ENCODE measurements around the gene CLDN25. TPM values are rescaled to one million over a fixed set of nuclear protein-coding genes. Genes with fewer than 3 reads are reported as not detected.
"Not testable (repeated sequence)": the region's sequence is repeated elsewhere in the genome, so short reads cannot be mapped to it uniquely, and the experiment has no call there.

Gene CLDN25
- total RNA-seq, 4 donors from 2014 or later = not detected

- TF ChIP-seq POLR2A (IDR thresholded peaks at IDR 0.05) (no peak), CTCF (IDR thresholded peaks at IDR 0.05) (no peak)
- intact Hi-C loops (cut with DNase I; ENCODE audit: low total_unique reads) = no loop called here
- WGBS, 2 donors = 92 to 94% methylated on average over 3 of the region's 3 CpGs
- DNase-seq (ENCODE audit: low spot score in 2 of 2) = no peak
- H3K4me3 ChIP-seq (ENCODE audit: low read depth, poor library complexity, severe bottlenecking) = no peak overlapping the region
Measured at GRCh38 chr11:113760241-113760640, 19.4 kb upstream of the CLDN25 start.

GRCh38 chr11:113763040-113763439, 16.6 kb upstream of the CLDN25 start:
- DNase-seq (ENCODE audit: low spot score in 2 of 2); H3K4me3 ChIP-seq (ENCODE audit: low read depth, poor library complexity, severe bottlenecking); intact Hi-C loops (cut with DNase I; ENCODE audit: low total_unique reads): not testable (repeated sequence)
- WGBS, 2 donors = 93 to 99% methylated on average over 2 of the region's 2 CpGs

- DNase-seq (ENCODE audit: low spot score in 2 of 2) = no peak
- no peak for TF ChIP-seq POLR2A (IDR thresholded peaks at IDR 0.05)
- no peak for TF ChIP-seq CTCF (IDR thresholded peaks at IDR 0.05)
- intact Hi-C loops (cut with DNase I; ENCODE audit: low total_unique reads) = no loop called here
- H3K4me3 ChIP-seq (ENCODE audit: low read depth, poor library complexity, severe bottlenecking) = no peak overlapping the region
- 92 to 94% methylated on average over 2 of the region's 2 CpGs for WGBS, 2 donors
Measured at GRCh38 chr11:113764527-113765219, 14.9 kb upstream of the CLDN25 start.

- WGBS, 2 donors = 79 to 91% methylated on average over 3 of the region's 3 CpGs
- intact Hi-C loops (cut with DNase I; ENCODE audit: low total_unique reads) = no loop called here
- no peak overlapping the region for H3K4me3 ChIP-seq (ENCODE audit: low read depth, poor library complexity, severe bottlenecking)
- no peak for DNase-seq (ENCODE audit: low spot score in 2 of 2)
- no peak for TF ChIP-seq CTCF (IDR thresholded peaks at IDR 0.05)
- no peak for TF ChIP-seq POLR2A (IDR thresholded peaks at IDR 0.05)
Measured at GRCh38 chr11:113771964-113772363, 7.6 kb upstream of the CLDN25 start.

GRCh38 chr11:113773092-113773415, 6.5 kb upstream of the CLDN25 start:
- intact Hi-C loops (cut with DNase I; ENCODE audit: low total_unique reads) = no loop called here
- WGBS, 2 donors = 1% methylated on average over 10 of the region's 10 CpGs
- DNase-seq (ENCODE audit: low spot score in 2 of 2) = peak in 1 of 2 donors; percentile 87

More at GRCh38 chr11:113773092-113773415, 6.5 kb upstream of the CLDN25 start:
- H3K4me3 ChIP-seq (ENCODE audit: low read depth, poor library complexity, severe bottlenecking) = peak overlapping the region; percentile 88
- TF ChIP-seq CTCF (IDR thresholded peaks at IDR 0.05) (no peak), POLR2A (IDR thresholded peaks at IDR 0.05) (no peak)
